GM04504 (cell line): ENCODE data around the gene PAEP.

Experiments
- DNase-seq: peaks from one replicate; pipeline ENCODE4 v3.0.0-alpha.2; 2012; ENCODE audit warnings: low read depth

PAEP gene

GRCh38 chr9:135551031-135551430, 10.5 kb upstream of the PAEP start:
- DNase-seq, result no peak

- DNase-seq, result no peak
Measured at GRCh38 chr9:135551456-135551855, 10.1 kb upstream of the PAEP start.

GRCh38 chr9:135552021-135552697, 9.4 kb upstream of the PAEP start:
- DNase-seq, result no peak

GRCh38 chr9:135552698-135553171, 8.8 kb upstream of the PAEP start:
- no peak for DNase-seq

GRCh38 chr9:135554718-135555117, 6.8 kb upstream of the PAEP start:
- no peak for DNase-seq

- no peak for DNase-seq
Measured at GRCh38 chr9:135555203-135555602, 6.4 kb upstream of the PAEP start.

GRCh38 chr9:135555910-135556309, 5.6 kb upstream of the PAEP start:
- DNase-seq, result no peak

GRCh38 chr9:135559606-135560005, 1.9 kb upstream of the PAEP start:
- DNase-seq, result no peak

GRCh38 chr9:135562235-135562745, 734 bp downstream of the PAEP start:
- DNase-seq, result no peak

- no peak for DNase-seq
Measured at GRCh38 chr9:135563039-135563476, 1.5 kb downstream of the PAEP start.

GRCh38 chr9:135563858-135564257, 2.3 kb downstream of the PAEP start:
- no peak for DNase-seq

- DNase-seq, result no peak
Measured at GRCh38 chr9:135565141-135565628, 3.6 kb downstream of the PAEP start.

GRCh38 chr9:135565636-135566035, 4.1 kb downstream of the PAEP start:
- no peak for DNase-seq

- no peak for DNase-seq
Measured at GRCh38 chr9:135566552-135566951, 5.0 kb downstream of the PAEP start.

- DNase-seq, result no peak
Measured at GRCh38 chr9:135567311-135567710, 5.8 kb downstream of the PAEP start.

GRCh38 chr9:135568026-135568425, 6.5 kb downstream of the PAEP start:
- DNase-seq, result no peak

GRCh38 chr9:135570456-135570855, 8.9 kb downstream of the PAEP start:
- no peak for DNase-seq

- DNase-seq, result no peak
Measured at GRCh38 chr9:135572233-135572632, 10.7 kb downstream of the PAEP start.

- DNase-seq, result no peak
Measured at GRCh38 chr9:135573124-135573523, 11.6 kb downstream of the PAEP start.

- DNase-seq, result no peak
Measured at GRCh38 chr9:135574331-135574730, 12.8 kb downstream of the PAEP start.

- DNase-seq, result no peak
Measured at GRCh38 chr9:135574943-135575342, 13.4 kb downstream of the PAEP start.

- DNase-seq, result no peak
Measured at GRCh38 chr9:135575995-135576631, 14.6 kb downstream of the PAEP start.

- no peak for DNase-seq
Measured at GRCh38 chr9:135577256-135577655, 15.7 kb downstream of the PAEP start.
